AG04449 (cell line): ENCODE data around the gene SAT2.

Experiments
- CTCF ChIA-PET: fragments of 350-600 bp; formaldehyde crosslinking; extraction: SDS; loops from one replicate; lab custom pipeline; 2021; ENCODE audit warnings: antibody characterized with exemption; lab: Yijun Ruan, JAX
- POLR2A ChIA-PET: fragments of 400-600, 350-600 bp; formaldehyde crosslinking; extraction: SDS; loops from one replicate; lab custom pipeline; 2020; ENCODE audit warnings: antibody characterized with exemption, inconsistent platforms; lab: Yijun Ruan, JAX
- DNase-seq: peaks from one replicate; pipeline ENCODE4 v3.0.0-alpha.2; 2010; ENCODE audit warnings: low read depth, low spot score
- H3K4me3 ChIP-seq: 2 replicates; pipeline ENCODE4 v1.5.1; 2011; ENCODE audit warnings: low read depth, mild to moderate bottlenecking, control low read depth, low read length
- CTCF ChIP-seq: IDR thresholded peaks from one replicate; pipeline ENCODE4 v1.5.1; 2011; ENCODE audit warnings: mild to moderate bottlenecking, moderate library complexity, low read length, control low read depth, inconsistent platforms; ENCODE audit not compliant: insufficient read depth; ENCODE audit errors: missing control alignments

Gene SAT2

GRCh38 chr17:7593296-7593695, 34.3 kb downstream of the SAT2 start:
- TF ChIP-seq CTCF: no peak
- H3K4me3 ChIP-seq: no peak overlapping the region
- ChIA-PET POLR2A (interaction anchor here (0.5 kb wide), 1 partner anchor 110 kb away, joined by 3 read pairs; no protein-coding TSS in a partner anchor), CTCF (interaction anchor here (0.8 to 3.3 kb wide), 4 partner anchors 15 to 95 kb away, joined by 3 to 9 read pairs (median 4); partner anchors contain the start of genes SENP3, TP53 and WRAP53)
- DNase-seq: no peak

GRCh38 chr17:7592422-7593021, 35.1 kb downstream of the SAT2 start:
- H3K4me3 ChIP-seq: no peak overlapping the region
- no peak for DNase-seq
- no peak for TF ChIP-seq CTCF
- ChIA-PET POLR2A (interaction anchor here (1.1 to 1.3 kb wide), 2 partner anchors 9 to 16 kb away, joined by 3 to 4 read pairs; partner anchors contain the start of gene MPDU1), CTCF (interaction anchor here (0.8 to 4.5 kb wide), 5 partner anchors 16 to 96 kb away, joined by 3 to 48 read pairs (median 5); partner anchors contain the start of genes SENP3, TP53 and WRAP53)

GRCh38 chr17:7591596-7591995, 36.0 kb downstream of the SAT2 start:
- H3K4me3 ChIP-seq: no peak overlapping the region
- ChIA-PET CTCF (interaction anchor here (3.6 to 4.5 kb wide), 2 partner anchors 20 to 96 kb away, joined by 48 to 61 read pairs; partner anchors contain the start of genes FXR2, TP53 and WRAP53), POLR2A (interaction anchor here (1.1 to 1.3 kb wide), 2 partner anchors 8 to 15 kb away, joined by 3 to 4 read pairs; partner anchors contain the start of gene MPDU1)
- no peak for TF ChIP-seq CTCF
- DNase-seq: no peak

GRCh38 chr17:7590743-7591142, 36.9 kb downstream of the SAT2 start:
- CTCF ChIA-PET: interaction anchor here (1.7 to 4.5 kb wide), 12 partner anchors 10 to 247 kb away, joined by 4 to 61 read pairs (median 23); partner anchors contain the start of genes CD68, FXR2, SENP3 and TMEM95
- H3K4me3 ChIP-seq: no peak overlapping the region
- DNase-seq: no peak
- no peak for TF ChIP-seq CTCF
- POLR2A ChIA-PET: interaction anchor here (0.6 to 4.4 kb wide), 3 partner anchors 12 to 106 kb away, joined by 3 to 31 read pairs (median 6); partner anchors contain the start of gene CD68

- DNase-seq: no peak
- TF ChIP-seq CTCF: no peak
- CTCF ChIA-PET: interaction anchor here (0.9 to 4.5 kb wide), 25 partner anchors 10 to 544 kb away, joined by 3 to 61 read pairs (median 7); partner anchors contain the start of genes ATP1B2, CD68, FXR2 and SENP3
- peak within 1 kb of the TSS; percentile 6; the same call in 1 of the 2 replicates for H3K4me3 ChIP-seq
- POLR2A ChIA-PET: interaction anchor here (1.2 to 4.4 kb wide), 4 partner anchors 12 to 22 kb away, joined by 3 to 31 read pairs (median 6); partner anchors contain the start of gene CD68
Measured at GRCh38 chr17:7589891-7590691, 37.5 kb downstream of the SAT2 start, which contains the start of gene SOX15. Gene SOX15, minus strand, starts transcription at chr17:7590094. Its CDS starts 418 bp downstream, at chr17:7589676.
